Smooth muscle cell (in vitro differentiated cells): Measurements from ENCODE around the gene RNF157. TPM values are rescaled to one million over a fixed set of nuclear protein-coding genes. Genes with fewer than 3 reads are reported as not detected.

Experiments used
- DNase-seq: peaks from one replicate; lab custom pipeline; 2025; ENCODE audit not compliant: unreplicated experiment; lab: John Stamatoyannopoulos, UW
- H2AFZ ChIP-seq: fragments of 200-600 bp; sonication (generic); 2 replicates; pipeline ENCODE4 v1.6.0; 2016; ENCODE audit warnings: antibody characterized with exemption, low read depth, mild to moderate bottlenecking
- H3F3A ChIP-seq: fragments of 200-600 bp; sonication (generic); 2 replicates; pipeline ENCODE4 v1.6.0; 2017; ENCODE audit warnings: antibody characterized with exemption, low read depth
- H3K27ac ChIP-seq: fragments of 200-600 bp; sonication (generic); 2 replicates; pipeline ENCODE4 v1.5.1; 2016; ENCODE audit warnings: low read depth, mild to moderate bottlenecking
- H3K27me3 ChIP-seq: fragments of 200-600 bp; sonication (generic); 2 replicates; pipeline ENCODE4 v1.6.1; 2016; ENCODE audit warnings: low read depth, mild to moderate bottlenecking
- H3K36me3 ChIP-seq: fragments of 200-600 bp; sonication (generic); 2 replicates; pipeline ENCODE4 v1.5.1; 2016; ENCODE audit warnings: low read depth
- H3K4me1 ChIP-seq: fragments of 200-600 bp; sonication (generic); 2 replicates; pipeline ENCODE4 v1.5.1; 2016; ENCODE audit warnings: low read depth
- H3K4me2 ChIP-seq: fragments of 200-600 bp; sonication (generic); 2 replicates; pipeline ENCODE4 v1.6.0; 2016; ENCODE audit warnings: mild to moderate bottlenecking
- H3K4me3 ChIP-seq: fragments of 200-600 bp; sonication (generic); 2 replicates; pipeline ENCODE4 v1.5.1; 2016; ENCODE audit warnings: mild to moderate bottlenecking
- H3K79me2 ChIP-seq: fragments of 200-600 bp; sonication (generic); 2 replicates; pipeline ENCODE4 v1.6.0; 2016; ENCODE audit warnings: low read depth, mild to moderate bottlenecking
- H3K9ac ChIP-seq: fragments of 200-600 bp; sonication (generic); 2 replicates; pipeline ENCODE4 v1.6.0; 2016; ENCODE audit warnings: low read depth
- H3K9me3 ChIP-seq: fragments of 200-600 bp; sonication (generic); replicated peaks from 2 replicates; pipeline ENCODE4 v1.5.1; 2016; ENCODE audit warnings: low read depth
- H4K20me1 ChIP-seq: fragments of 200-600 bp; sonication (generic); 2 replicates; pipeline ENCODE4 v1.6.0; 2016; ENCODE audit warnings: low read depth
- WGBS: methylation state at CpG from one replicate; pipeline ENCODE4 v1.1.7; 2016; ENCODE audit warnings: low lambda C conversion rate; 5-methylcytosine and 5-hydroxymethylcytosine counted together
- polyA plus RNA-seq: library from polyadenylated mRNA; unstranded; fragments of >200 nt; fragmentation: Nextera tagmentation; extraction: Ambion mirVana; gene quantifications from 2 replicates; pipeline ENCODE4 v1.2.1, GENCODE V29; 2016
- total RNA-seq: library from RNA; depleted of rRNA; stranded (reverse); fragments of >200 nt; gene quantifications from 2 replicates; pipeline ENCODE4 v1.2.3, GENCODE V29; 2014
- TF ChIP-seq, protein P1 (sequence below): fragments of 200-600 bp; sonication (generic); IDR thresholded peaks from 2 replicates; pipeline ENCODE4 v1.5.1; 2017; ENCODE audit warnings: borderline replicate concordance, mild to moderate bottlenecking, antibody characterized with exemption; ENCODE audit not compliant: insufficient read depth, poor library complexity, severe bottlenecking

The RNF157 gene
- total and polyA plus RNA-seq, 2 experiments from 2014 or later, result 0.09 to 0.63 TPM

DNA sequence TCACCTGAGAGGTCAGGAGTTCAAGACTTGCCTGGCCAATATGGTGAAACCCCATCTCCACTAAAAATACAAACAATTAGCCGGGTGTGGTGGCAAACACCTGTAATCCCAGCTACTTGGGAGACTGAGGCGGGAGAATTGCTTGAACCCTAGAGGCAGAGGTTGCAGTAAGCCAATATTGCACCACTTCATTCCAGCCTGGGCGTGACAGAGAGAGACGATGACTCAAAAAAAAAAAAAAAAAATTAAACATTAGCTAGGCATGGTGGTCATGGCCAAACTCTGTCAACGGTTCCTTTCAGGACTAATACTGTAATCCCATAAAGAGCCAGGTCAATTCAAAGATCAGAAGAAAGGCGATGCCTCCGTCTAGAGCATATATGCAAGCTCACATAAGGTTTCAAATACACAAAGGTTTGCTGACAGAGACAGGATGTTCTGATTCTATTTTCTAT, 2.4 kb downstream of the RNF157 start:
- WGBS, result 84% methylated on average over 7 of the region's 7 CpGs
- no peak overlapping the region for H3K9ac ChIP-seq
- no peak for DNase-seq

DNA sequence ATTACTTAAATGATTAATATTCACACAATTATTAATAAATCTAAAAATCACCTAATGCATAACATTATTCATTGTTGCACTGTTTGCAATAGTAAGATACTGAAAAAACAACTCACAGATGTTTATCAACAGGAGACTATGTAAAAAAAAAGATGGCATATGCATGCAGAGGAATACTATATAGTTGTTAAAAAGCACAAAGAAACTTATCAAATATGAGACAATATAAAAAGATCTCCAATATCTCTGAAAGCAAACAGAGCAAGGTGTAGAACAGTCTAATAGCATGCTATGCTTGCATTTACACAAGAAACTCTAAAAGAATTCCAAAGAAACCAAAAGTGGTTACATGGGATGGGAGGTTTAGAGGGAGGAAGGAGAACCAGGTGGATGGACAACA, 3.7 kb downstream of the RNF157 start:
- Histone ChIP-seq H3K4me1 (peaks cover 7% of the 10 kb centered on the region), H3K9ac (no peak overlapping the region), H3K79me2 (no peaks in the 10 kb centered on the region), H3F3A (no peaks in the 10 kb centered on the region), H2AFZ (no peak overlapping the region), H4K20me1 (no peaks in the 10 kb centered on the region), H3K27me3 (peaks cover 20% of the 10 kb centered on the region), H3K9me3 (no peaks in the 10 kb centered on the region), H3K4me2 (no peak overlapping the region), H3K4me3 (no peak overlapping the region), H3K27ac (no peak overlapping the region), H3K36me3 (no peaks in the 10 kb centered on the region)
- TF ChIP-seq, protein P1, sequence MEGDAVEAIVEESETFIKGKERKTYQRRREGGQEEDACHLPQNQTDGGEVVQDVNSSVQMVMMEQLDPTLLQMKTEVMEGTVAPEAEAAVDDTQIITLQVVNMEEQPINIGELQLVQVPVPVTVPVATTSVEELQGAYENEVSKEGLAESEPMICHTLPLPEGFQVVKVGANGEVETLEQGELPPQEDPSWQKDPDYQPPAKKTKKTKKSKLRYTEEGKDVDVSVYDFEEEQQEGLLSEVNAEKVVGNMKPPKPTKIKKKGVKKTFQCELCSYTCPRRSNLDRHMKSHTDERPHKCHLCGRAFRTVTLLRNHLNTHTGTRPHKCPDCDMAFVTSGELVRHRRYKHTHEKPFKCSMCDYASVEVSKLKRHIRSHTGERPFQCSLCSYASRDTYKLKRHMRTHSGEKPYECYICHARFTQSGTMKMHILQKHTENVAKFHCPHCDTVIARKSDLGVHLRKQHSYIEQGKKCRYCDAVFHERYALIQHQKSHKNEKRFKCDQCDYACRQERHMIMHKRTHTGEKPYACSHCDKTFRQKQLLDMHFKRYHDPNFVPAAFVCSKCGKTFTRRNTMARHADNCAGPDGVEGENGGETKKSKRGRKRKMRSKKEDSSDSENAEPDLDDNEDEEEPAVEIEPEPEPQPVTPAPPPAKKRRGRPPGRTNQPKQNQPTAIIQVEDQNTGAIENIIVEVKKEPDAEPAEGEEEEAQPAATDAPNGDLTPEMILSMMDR, result no peak
- no peak for DNase-seq

More for the DNA sequence above, 2.4 kb downstream of the RNF157 start:
- Histone ChIP-seq H3K4me1 (peaks cover 7% of the 10 kb centered on the region), H2AFZ (no peak overlapping the region), H3K79me2 (no peaks in the 10 kb centered on the region), H4K20me1 (no peaks in the 10 kb centered on the region), H3K27ac (no peak overlapping the region), H3K4me3 (no peak overlapping the region), H3K27me3 (peaks cover 32% of the 10 kb centered on the region), H3K4me2 (no peak overlapping the region), H3K9me3 (no peaks in the 10 kb centered on the region), H3K36me3 (no peaks in the 10 kb centered on the region), H3F3A (no peaks in the 10 kb centered on the region)
- TF ChIP-seq, protein P1, result no peak

DNA sequence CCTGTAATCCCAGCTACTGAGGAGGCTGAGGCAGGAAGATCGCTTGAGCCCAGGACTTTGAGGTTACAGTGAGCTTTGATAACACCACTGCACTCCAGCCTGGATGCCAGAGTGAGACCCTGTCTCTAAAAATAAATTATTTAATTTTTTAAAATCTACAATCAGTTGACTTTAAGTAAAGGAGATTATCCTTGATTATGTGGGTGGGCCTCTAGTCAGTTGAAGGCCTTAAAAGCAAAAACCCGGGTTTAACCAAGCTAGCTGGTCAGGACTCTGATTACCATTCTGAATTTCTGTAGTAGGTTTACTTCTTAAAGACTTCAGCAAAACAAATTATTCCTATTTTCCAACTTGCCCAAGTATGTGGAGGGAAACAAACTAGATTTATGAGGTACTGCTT, 4.4 kb downstream of the RNF157 start:
- H3K27ac ChIP-seq, result no peak overlapping the region
- H3K9ac ChIP-seq, result no peak overlapping the region
- no peak for DNase-seq
- H3K36me3 ChIP-seq, result no peaks in the 10 kb centered on the region
- H3K27me3 ChIP-seq, result peaks cover 20% of the 10 kb centered on the region
- no peak overlapping the region for H3K4me2 ChIP-seq
- no peaks in the 10 kb centered on the region for H4K20me1 ChIP-seq
- TF ChIP-seq, protein P1, result no peak
- H3K4me1 ChIP-seq, result peaks cover 1% of the 10 kb centered on the region
- no peak overlapping the region for H2AFZ ChIP-seq
- H3F3A ChIP-seq, result no peaks in the 10 kb centered on the region
- H3K4me3 ChIP-seq, result no peak overlapping the region
- no peaks in the 10 kb centered on the region for H3K9me3 ChIP-seq
- 46% methylated on average over 2 of the region's 2 CpGs for WGBS
- no peaks in the 10 kb centered on the region for H3K79me2 ChIP-seq

DNA sequence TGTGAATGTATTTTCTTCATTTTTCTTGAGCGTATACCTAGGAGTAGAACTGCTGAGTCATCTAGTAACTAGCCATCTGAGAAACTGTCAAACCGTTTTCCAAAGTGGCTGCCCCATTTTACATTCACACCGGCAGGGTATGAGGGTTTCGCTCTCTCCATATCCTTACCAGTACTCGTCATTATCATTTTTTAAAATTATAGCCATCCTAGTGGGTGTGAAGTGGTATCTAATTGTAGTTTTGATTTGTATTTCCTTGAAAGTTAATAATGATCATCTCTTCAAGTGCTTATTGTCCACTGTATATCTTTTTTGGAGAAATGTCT, 6.0 kb downstream of the RNF157 start:
- H3K4me2 ChIP-seq, result no peak overlapping the region
- no peak overlapping the region for H2AFZ ChIP-seq
- no peaks in the 10 kb centered on the region for H3K4me1 ChIP-seq
- H3K27ac ChIP-seq, result no peak overlapping the region
- no peaks in the 10 kb centered on the region for H3K36me3 ChIP-seq
- peaks cover 25% of the 10 kb centered on the region for H3K27me3 ChIP-seq
- H3F3A ChIP-seq, result no peaks in the 10 kb centered on the region
- no peak overlapping the region for H3K4me3 ChIP-seq
- H3K9me3 ChIP-seq, result no peaks in the 10 kb centered on the region
- no peak for DNase-seq
- H3K79me2 ChIP-seq, result no peaks in the 10 kb centered on the region
- H3K9ac ChIP-seq, result no peak overlapping the region
- TF ChIP-seq, protein P1, result no peak
- no peaks in the 10 kb centered on the region for H4K20me1 ChIP-seq
- WGBS, result 78% methylated on average over 5 of the region's 5 CpGs
